ENCODE measurements around the gene ZBTB7C.

- TF ChIP-seq CTCF (IDR thresholded peaks at IDR 0.05; ENCODE audit: low read depth, low read length, missing input control) (no peak), MAX (IDR thresholded peaks at IDR 0.05) (no peak), SP1 (IDR thresholded peaks at IDR 0.05) (no peak), JUND (IDR thresholded peaks at IDR 0.05) (no peak)
These were observed 117.0 kb downstream of the ZBTB7C start for GRCh38 chr18:48292229-48292628.

All from liver (tissue), 3 donors.